Measurements from ENCODE around the gene CGB1. TPM values are rescaled to one million over a fixed set of nuclear protein-coding genes. Genes with fewer than 3 reads are reported as not detected.

The CGB1 gene
- total RNA-seq, 1 donor from 2014 or later: not detected

DNA sequence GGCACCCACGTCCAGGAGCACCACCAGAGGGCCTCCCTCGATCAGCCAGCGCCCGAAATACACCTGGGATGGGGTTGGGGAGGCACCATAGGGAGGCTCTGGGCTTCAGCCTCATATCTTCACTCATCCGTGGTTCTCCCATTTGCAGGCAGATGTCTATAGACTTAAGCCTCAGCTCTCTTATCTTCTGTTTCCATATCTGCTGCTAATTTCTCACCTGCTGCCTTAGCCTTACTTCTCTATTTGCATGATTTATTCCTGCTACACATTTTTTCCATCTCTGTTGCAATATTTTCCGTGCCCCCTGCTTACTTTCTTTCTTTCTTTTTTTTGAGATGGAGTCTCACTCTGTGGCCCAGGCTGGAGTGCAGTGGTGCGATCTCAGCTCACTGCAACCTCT lies 49.4 kb downstream of the CGB1 start:
- no peak for ATAC-seq

GRCh38 chr19:48986211-48986610 lies 50.5 kb downstream of the CGB1 start:
- intact Hi-C loops (cut with DNase I): no loop called here
- ATAC-seq (no peak), DNase-seq (ENCODE audit: missing footprints) (no peak)

More for the DNA sequence above, 49.4 kb downstream of the CGB1 start:
- no peak for DNase-seq (ENCODE audit: missing footprints)
- intact Hi-C loops (cut with DNase I): no loop called here

DNA sequence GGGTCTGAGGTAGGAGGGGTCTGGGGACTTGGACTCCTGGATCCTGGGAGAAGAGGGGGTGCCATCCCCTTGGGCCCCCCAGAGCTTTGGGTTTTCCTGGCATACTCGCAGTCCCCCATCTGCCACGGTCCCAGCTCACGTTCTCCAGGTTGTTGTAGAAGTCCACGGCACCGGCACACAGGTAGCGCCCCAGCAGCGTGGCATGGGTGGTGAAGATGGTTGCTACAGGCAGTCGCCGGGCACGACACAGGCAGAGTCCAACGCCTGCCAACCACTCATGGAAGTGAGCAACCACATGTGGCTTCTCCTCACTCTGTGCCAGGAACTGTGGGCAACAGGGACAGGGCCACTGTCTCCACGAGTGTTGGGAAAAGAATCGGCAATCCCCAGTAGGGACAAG lies 51.0 kb downstream of the CGB1 start:
- intact Hi-C loops (cut with DNase I): no loop called here
- ATAC-seq (no peak), DNase-seq (ENCODE audit: missing footprints) (no peak)

Small RNAs within 50 kb of the gene (microRNA-seq; reads per million reads assigned to microRNA genes)
- gene MIR6798: not detected

Other genes with a start within 250 kb of the CGB1 start
- gene BCAT2, start 225.9 kb downstream of the CGB1 start, total RNA-seq: 63.2 TPM
- 1.0 TPM for gene HSD17B14, start 200.4 kb downstream of the CGB1 start, total RNA-seq
- 23.8 TPM for gene PLEKHA4, start 168.3 kb downstream of the CGB1 start, total RNA-seq
- gene PPP1R15A, start 164.5 kb downstream of the CGB1 start, total RNA-seq: 64.8 TPM
- gene TULP2, start 138.2 kb downstream of the CGB1 start, total RNA-seq: not detected
- gene NUCB1, start 136.6 kb downstream of the CGB1 start, total RNA-seq: 246 TPM
- gene DHDH, start 103.2 kb downstream of the CGB1 start, total RNA-seq: not detected
- 22.4 TPM for gene BAX, start 82.0 kb downstream of the CGB1 start, total RNA-seq
- gene FTL, start 71.6 kb downstream of the CGB1 start, total RNA-seq: 1,007 TPM
- 99.1 TPM for gene GYS1, start 43.6 kb downstream of the CGB1 start, total RNA-seq
- 46.8 TPM for gene RUVBL2, start 43.0 kb downstream of the CGB1 start, total RNA-seq
- not detected for gene LHB, start 19.8 kb downstream of the CGB1 start, total RNA-seq
- not detected for gene CGB3, start 12.6 kb downstream of the CGB1 start, total RNA-seq
- not detected for gene CGB2, start 5.0 kb downstream of the CGB1 start, total RNA-seq
- not detected for gene CGB5, start 7.0 kb upstream of the CGB1 start, total RNA-seq
- not detected for gene CGB8, start 12.2 kb upstream of the CGB1 start, total RNA-seq
- not detected for gene CGB7, start 20.9 kb upstream of the CGB1 start, total RNA-seq
- gene NTF4, start 27.9 kb upstream of the CGB1 start, total RNA-seq: not detected
- gene KCNA7, start 35.8 kb upstream of the CGB1 start, total RNA-seq: 0.81 TPM
- 110 TPM for gene SNRNP70, start 48.6 kb upstream of the CGB1 start, total RNA-seq
- 21.1 TPM for gene LIN7B, start 77.5 kb upstream of the CGB1 start, total RNA-seq
- gene C19orf73, start 82.2 kb upstream of the CGB1 start, total RNA-seq: 1.8 TPM
- gene PPFIA3, start 82.6 kb upstream of the CGB1 start, total RNA-seq: 4.1 TPM
- gene HRC, start 118.5 kb upstream of the CGB1 start, total RNA-seq: 843 TPM
- 28.5 TPM for gene TRPM4, start 120.9 kb upstream of the CGB1 start, total RNA-seq